WERI-Rb-1 (cell line): Measurements from ENCODE around the gene ERVFRD-1.

Experiments
- DNase-seq: peaks from one replicate; pipeline ENCODE4 v3.0.0-alpha.2; 2020
- H3K27ac ChIP-seq: fragments of 250-450 bp; sonication (Bioruptor Pico); 2 replicates; pipeline ENCODE4 v1.5.1; 2020; ENCODE audit warnings: mild to moderate bottlenecking, moderate library complexity
- H3K27me3 ChIP-seq: fragments of 250-450 bp; sonication (Bioruptor Pico); 2 replicates; pipeline ENCODE4 v1.5.1; 2021; ENCODE audit warnings: mild to moderate bottlenecking, low read depth, moderate library complexity; ENCODE audit not compliant: insufficient read depth, severe bottlenecking
- H3K36me3 ChIP-seq: fragments of 250-450 bp; sonication (Bioruptor Pico); 2 replicates; pipeline ENCODE4 v1.5.1; 2020; ENCODE audit warnings: mild to moderate bottlenecking, moderate library complexity
- H3K4me3 ChIP-seq: 2 replicates; pipeline ENCODE4 v1.5.1; 2011; ENCODE audit warnings: low read depth, mild to moderate bottlenecking, control low read depth, low read length
- H3K9me3 ChIP-seq: fragments of 250-450 bp; sonication (Bioruptor Pico); 2 replicates; pipeline ENCODE4 v1.5.1; 2021; ENCODE audit warnings: mild to moderate bottlenecking, moderate library complexity; ENCODE audit not compliant: severe bottlenecking
- TF ChIP-seq, protein P1 (sequence below): IDR thresholded peaks from 2 replicates; pipeline ENCODE4 v1.5.1; 2011; ENCODE audit warnings: low read depth, mild to moderate bottlenecking, control low read depth, inconsistent platforms, low read length

The ERVFRD-1 gene

DNA sequence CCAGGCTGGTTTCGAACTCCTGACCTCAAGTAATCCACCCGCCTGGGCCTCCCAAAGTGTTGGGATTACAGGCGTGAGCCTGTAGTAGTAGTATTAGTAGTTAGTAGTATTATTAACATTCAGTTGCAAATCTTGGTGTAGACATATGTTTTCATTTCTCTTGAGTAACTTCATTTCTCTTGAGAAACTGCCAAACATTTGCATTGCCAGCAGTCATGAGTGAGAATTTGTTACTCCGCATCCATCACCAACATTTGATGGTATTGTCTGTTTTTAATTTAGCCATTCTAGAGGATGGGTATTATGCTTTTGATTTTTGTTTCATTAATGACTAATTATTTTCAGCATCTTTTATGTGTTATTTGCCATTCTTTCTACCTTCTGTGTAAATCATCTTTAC lies 1.5 kb upstream of the ERVFRD-1 start:
- H3K27ac ChIP-seq = no peak overlapping the region
- no peak for DNase-seq
- H3K36me3 ChIP-seq = peaks cover 32% of the 10 kb centered on the region
- H3K9me3 ChIP-seq = no peaks in the 10 kb centered on the region
- no peak overlapping the region for H3K4me3 ChIP-seq
- TF ChIP-seq, protein P1, sequence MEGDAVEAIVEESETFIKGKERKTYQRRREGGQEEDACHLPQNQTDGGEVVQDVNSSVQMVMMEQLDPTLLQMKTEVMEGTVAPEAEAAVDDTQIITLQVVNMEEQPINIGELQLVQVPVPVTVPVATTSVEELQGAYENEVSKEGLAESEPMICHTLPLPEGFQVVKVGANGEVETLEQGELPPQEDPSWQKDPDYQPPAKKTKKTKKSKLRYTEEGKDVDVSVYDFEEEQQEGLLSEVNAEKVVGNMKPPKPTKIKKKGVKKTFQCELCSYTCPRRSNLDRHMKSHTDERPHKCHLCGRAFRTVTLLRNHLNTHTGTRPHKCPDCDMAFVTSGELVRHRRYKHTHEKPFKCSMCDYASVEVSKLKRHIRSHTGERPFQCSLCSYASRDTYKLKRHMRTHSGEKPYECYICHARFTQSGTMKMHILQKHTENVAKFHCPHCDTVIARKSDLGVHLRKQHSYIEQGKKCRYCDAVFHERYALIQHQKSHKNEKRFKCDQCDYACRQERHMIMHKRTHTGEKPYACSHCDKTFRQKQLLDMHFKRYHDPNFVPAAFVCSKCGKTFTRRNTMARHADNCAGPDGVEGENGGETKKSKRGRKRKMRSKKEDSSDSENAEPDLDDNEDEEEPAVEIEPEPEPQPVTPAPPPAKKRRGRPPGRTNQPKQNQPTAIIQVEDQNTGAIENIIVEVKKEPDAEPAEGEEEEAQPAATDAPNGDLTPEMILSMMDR = no peak
- no peaks in the 10 kb centered on the region for H3K27me3 ChIP-seq

DNA sequence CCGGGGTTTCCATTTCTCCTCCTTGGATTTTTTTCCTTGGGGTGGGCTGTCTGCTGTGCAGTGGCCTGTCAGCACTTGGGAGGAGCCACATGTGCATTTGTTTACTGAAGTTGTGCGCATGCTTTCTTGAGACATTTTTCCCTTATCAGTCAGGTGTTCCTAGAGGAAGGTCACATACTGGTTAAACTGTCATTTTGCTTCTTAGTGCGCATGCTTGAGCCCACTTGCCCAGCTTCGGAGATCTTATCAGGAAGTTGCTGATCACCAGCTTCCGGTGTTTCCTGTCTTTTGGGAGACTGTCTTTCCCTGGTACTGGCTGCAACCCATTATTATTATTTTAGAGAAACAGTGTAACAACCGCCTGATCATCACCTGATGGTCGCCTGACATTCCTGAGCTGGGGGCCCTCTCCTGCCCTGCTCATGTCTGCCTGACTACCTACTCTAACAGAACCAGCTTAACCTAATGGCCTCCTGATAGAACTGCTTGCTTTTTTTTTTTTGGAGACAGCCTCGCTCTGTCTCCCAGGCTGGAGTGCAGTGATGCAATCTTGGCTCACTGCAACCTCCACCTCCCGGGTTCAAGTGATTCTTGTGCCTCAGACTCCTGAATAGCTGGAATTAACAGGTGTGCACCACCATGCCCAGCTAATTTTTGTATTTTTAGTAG lies 378 bp upstream of the ERVFRD-1 start:
- Histone ChIP-seq H3K27me3 (no peaks in the 10 kb centered on the region), H3K36me3 (peaks cover 34% of the 10 kb centered on the region), H3K27ac (no peak overlapping the region), H3K4me3 (no peak overlapping the region), H3K9me3 (no peaks in the 10 kb centered on the region)
- TF ChIP-seq, protein P1 = no peak
- DNase-seq = no peak

DNA sequence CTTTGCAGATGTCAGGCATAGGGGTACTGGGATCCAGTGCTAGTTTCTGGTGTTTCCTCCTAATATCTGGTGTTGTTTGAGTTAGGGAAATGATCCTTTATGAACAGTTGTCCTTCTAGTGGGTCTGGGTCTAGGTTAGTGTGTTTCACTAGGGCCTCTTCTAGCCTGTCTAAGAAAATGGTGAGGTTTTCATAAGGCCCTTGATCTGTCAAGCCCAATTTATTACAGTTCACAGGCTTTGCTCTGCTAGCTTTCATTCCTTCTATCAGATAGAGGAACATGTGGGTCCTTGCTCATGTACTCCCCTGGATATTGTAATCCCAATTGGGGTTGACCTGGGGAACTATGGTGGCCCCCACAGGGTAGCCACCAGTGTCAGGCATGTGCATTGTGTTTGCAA lies 2.8 kb downstream of the ERVFRD-1 start:
- TF ChIP-seq, protein P1 = no peak
- Histone ChIP-seq H3K36me3 (peaks cover 38% of the 10 kb centered on the region), H3K4me3 (no peak overlapping the region), H3K27me3 (no peaks in the 10 kb centered on the region), H3K27ac (no peak overlapping the region), H3K9me3 (peaks cover 2% of the 10 kb centered on the region)
- DNase-seq = no peak

GRCh38 chr6:11103065-11103464 lies 8.5 kb downstream of the ERVFRD-1 start:
- H3K27me3 ChIP-seq = no peaks in the 10 kb centered on the region
- no peak for DNase-seq
- H3K27ac ChIP-seq = no peak overlapping the region
- peaks cover 62% of the 10 kb centered on the region for H3K36me3 ChIP-seq
- H3K9me3 ChIP-seq = peaks cover 2% of the 10 kb centered on the region
- H3K4me3 ChIP-seq = no peak overlapping the region
- TF ChIP-seq, protein P1 = no peak

DNA sequence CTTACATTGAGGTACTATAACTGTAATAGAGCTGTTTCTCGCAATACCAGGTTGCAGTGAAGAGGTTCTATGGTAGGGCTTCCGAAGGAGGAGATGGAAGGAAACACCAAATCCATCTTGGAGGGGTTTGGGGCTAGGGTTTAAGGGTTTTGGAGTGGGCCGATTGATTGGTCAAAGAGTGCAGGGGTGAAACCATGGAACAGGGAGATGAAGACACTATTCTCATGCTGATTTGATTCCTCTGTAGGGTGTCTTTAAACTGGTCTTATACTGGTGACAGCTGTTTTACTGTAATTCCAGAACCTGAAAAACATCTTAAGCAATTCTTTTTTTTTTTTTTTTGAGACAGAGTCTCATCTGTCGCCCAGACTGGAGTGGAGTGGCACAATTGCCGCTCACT lies 10.1 kb downstream of the ERVFRD-1 start:
- H3K9me3 ChIP-seq = peaks cover 2% of the 10 kb centered on the region
- TF ChIP-seq, protein P1 = no peak

DNA sequence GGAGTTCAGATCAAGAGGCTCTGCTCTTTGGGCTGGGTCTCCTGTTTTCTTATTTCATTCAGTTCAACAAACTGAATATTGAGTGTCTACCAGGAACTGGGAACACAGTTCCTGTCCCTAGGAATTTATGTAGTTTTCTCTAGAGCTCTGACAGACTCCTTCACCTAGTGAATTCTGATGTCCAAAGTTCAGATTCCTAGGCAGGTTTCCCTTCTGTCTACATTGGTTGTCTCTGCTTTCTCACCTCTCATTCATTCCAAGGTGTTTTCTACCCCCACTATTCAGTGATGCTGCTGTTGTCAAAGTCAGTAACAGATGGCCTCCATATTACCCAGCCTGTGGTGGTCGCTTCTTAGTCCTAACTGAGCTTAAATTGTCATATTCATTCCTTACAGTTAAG lies 13.5 kb downstream of the ERVFRD-1 start:
- TF ChIP-seq, protein P1 = no peak
- no peaks in the 10 kb centered on the region for H3K27me3 ChIP-seq
- DNase-seq = no peak
- H3K9me3 ChIP-seq = no peaks in the 10 kb centered on the region
- peaks cover 57% of the 10 kb centered on the region for H3K36me3 ChIP-seq
- H3K27ac ChIP-seq = peak overlapping the region; percentile 9; the same call in 1 of the 2 replicates
- H3K4me3 ChIP-seq = no peak overlapping the region

More for the DNA sequence above, 10.1 kb downstream of the ERVFRD-1 start:
- H3K4me3 ChIP-seq = no peak overlapping the region
- no peaks in the 10 kb centered on the region for H3K27me3 ChIP-seq
- DNase-seq = no peak
- no peak overlapping the region for H3K27ac ChIP-seq
- peaks cover 68% of the 10 kb centered on the region for H3K36me3 ChIP-seq
